GM12878 (cell line): ENCODE results near the gene DLG4. TPM values are rescaled to one million over a fixed set of nuclear protein-coding genes. Genes with fewer than 3 reads are reported as not detected.
A peak's percentile ranks its signal among the peaks of the same experiment; 100 is the strongest.

Experiments used
- ATAC-seq: fragments of 200-7000 bp; cut with Tn5 transposase; 3 replicates; pipeline ENCODE4 v1.9.1; 2020; ENCODE audit warnings: mild to moderate bottlenecking, moderate library complexity
- BruUV-seq: library from RNA; stranded (reverse); fragments of 400-500 nt; replicated peaks from 2 replicates; lab custom pipeline; 2021; lab: Mats Ljungman, UMichigan
- CTCF ChIA-PET: fragments of 300-600 bp; sonication (Branson Sonifier 250); formaldehyde crosslinking; extraction: SDS; loops from one replicate; lab custom pipeline; 2021; ENCODE audit warnings: inconsistent platforms; lab: Yijun Ruan, JAX
- POLR2A ChIA-PET: fragments of 350-600 bp; formaldehyde crosslinking; extraction: SDS; loops from one replicate; lab custom pipeline; 2021; ENCODE audit warnings: inconsistent platforms; lab: Charles Lee
- RAD21 ChIA-PET: fragments of 300-600 bp; sonication (Branson Sonifier 250); formaldehyde crosslinking; loops from one replicate; lab custom pipeline; 2023; ENCODE audit warnings: antibody characterized with exemption; ENCODE audit not compliant: unreplicated experiment; lab: Charles Lee
- SMC1A ChIA-PET: fragments of 300-600 bp; sonication (Branson Sonifier 250); formaldehyde crosslinking; loops from one replicate; lab custom pipeline; 2023; ENCODE audit not compliant: unreplicated experiment, uncharacterized antibody; lab: Charles Lee
- DNase-seq: peaks from one replicate; pipeline ENCODE4 v3.0.0-alpha.2; 2011; ENCODE audit warnings: low read depth, low spot score
- FAIRE-seq: peaks from 3 replicates; lab custom pipeline; 2011; peaks lifted over from hg19 to GRCh38; lab: Jason Lieb, UNC
- H2AFZ ChIP-seq: 2 replicates; pipeline ENCODE4 v1.6.0; 2011; ENCODE audit warnings: low read depth, low read length, control low read depth; ENCODE audit not compliant: control insufficient read depth
- H3K27ac ChIP-seq: 2 replicates; pipeline ENCODE4 v1.5.1; 2011; ENCODE audit warnings: control low read depth; ENCODE audit not compliant: control insufficient read depth, insufficient read depth
- H3K27me3 ChIP-seq, 2 experiments: replicated peaks in 1 of 2; 2 replicates each; pipeline versions ENCODE4 v1.6.0 to v1.6.1; 2011; ENCODE audit warnings: low read length in 1 of 2; ENCODE audit not compliant: control insufficient read depth in 2 of 2, insufficient read depth in 2 of 2
- H3K36me3 ChIP-seq, 2 experiments: 2 replicates each; pipeline ENCODE4 v1.5.1; 2011; ENCODE audit warnings: low read length in 1 of 2; ENCODE audit not compliant: control insufficient read depth in 2 of 2, insufficient read depth in 2 of 2
- H3K4me1 ChIP-seq: 2 replicates; pipeline ENCODE4 v1.6.1; 2011; ENCODE audit warnings: mild to moderate bottlenecking, low read length, moderate library complexity, mixed read lengths; ENCODE audit not compliant: control insufficient read depth, insufficient read depth
- H3K4me2 ChIP-seq: 2 replicates; pipeline ENCODE4 v1.6.0; 2011; ENCODE audit warnings: control low read depth; ENCODE audit not compliant: control insufficient read depth, insufficient read depth
- H3K4me3 ChIP-seq: fragments of 200-600 bp; sonication (generic); 2 replicates; pipeline ENCODE4 v1.5.1; 2016
- H3K79me2 ChIP-seq: 2 replicates; pipeline ENCODE4 v1.6.0; 2011; ENCODE audit warnings: low read length; ENCODE audit not compliant: control insufficient read depth, insufficient read depth
- H3K9ac ChIP-seq: 2 replicates; pipeline ENCODE4 v1.8.0; 2011; ENCODE audit warnings: low read length, control low read depth, mixed read lengths; ENCODE audit not compliant: control insufficient read depth, insufficient read depth
- H3K9me3 ChIP-seq: replicated peaks from 3 replicates; pipeline ENCODE4 v1.5.1; 2011; ENCODE audit warnings: mild to moderate bottlenecking, low read length; ENCODE audit not compliant: control insufficient read depth, insufficient read depth
- H4K20me1 ChIP-seq: 2 replicates; pipeline ENCODE4 v1.6.0; 2011; ENCODE audit not compliant: control insufficient read depth, insufficient read depth
- CBX3 ChIP-seq: fragments of 200-600 bp; sonication (generic); IDR thresholded peaks from 2 replicates; pipeline ENCODE4 v1.6.1; 2016; ENCODE audit warnings: low read depth, borderline replicate concordance
- HDAC2 ChIP-seq: fragments of 200-600 bp; sonication (generic); IDR thresholded peaks from 2 replicates; pipeline ENCODE4 v1.6.1; 2017
- HDGF ChIP-seq: fragments of 450-650 bp; IDR thresholded peaks from 2 replicates; pipeline ENCODE4 v1.6.1; 2016; ENCODE audit warnings: antibody characterized with exemption
- JUND ChIP-seq: IDR thresholded peaks from 2 replicates; pipeline ENCODE4 v1.6.1; 2012; ENCODE audit warnings: low read depth, mild to moderate bottlenecking, low read length, improper control_type of control experiment, moderate library complexity
- WGBS: methylation state at CpG from one replicate; pipeline ENCODE4 v1.1.6; 2016; ENCODE audit warnings: low lambda C conversion rate; ENCODE audit not compliant: insufficient replicate concordance, insufficient coverage; ENCODE audit errors: missing lambda C conversion rate; 5-methylcytosine and 5-hydroxymethylcytosine counted together
- in situ Hi-C: fragments of 300-500 bp; cut with MboI; formaldehyde crosslinking; loops from 9 replicates; pipeline ENCODE4 v1.14.3; 2018; ENCODE audit warnings: mixed read lengths
- intact Hi-C: fragments of 100-400 bp; cut with micrococcal nuclease; formaldehyde crosslinking; loops from one replicate; pipeline ENCODE4 v1.14.2; 2022; ENCODE audit not compliant: unreplicated experiment
- polyA plus RNA-seq, 11 experiments: library from polyadenylated mRNA; depleted of rRNA in 4 of 11; unstranded in 6 of 11; stranded (reverse) in 5 of 11; fragments of >200 nt; fragmentation: Nextera tagmentation in 4 of 11; fragmentation: Illumina TruSeq in 1 of 11; extraction: Ambion mirVana in 4 of 11; extraction: Trizol in 1 of 11; gene quantifications; 1 replicate in 1 of 11; 2 replicates in 10 of 11; pipeline versions ENCODE4 v1.2.1 to v1.2.3, GENCODE V29; 2011 to 2016; ENCODE audit warnings: inconsistent platforms in 2 of 11, missing spikeins in 2 of 11, low read depth in 1 of 11
- total RNA-seq, 4 experiments: library from RNA; depleted of rRNA in 3 of 4; stranded (reverse); fragments of >200 nt in 3 of 4; fragmentation: Illumina TruSeq in 1 of 4; extraction: Trizol in 1 of 4; gene quantifications; 2 replicates each; pipeline versions ENCODE4 v1.2.1 to v1.2.3, GENCODE V29; 2013 to 2021

Gene DLG4
- total and polyA plus RNA-seq, 10 of the 15 experiments (the other 5 are each of a cell fraction or from before 2014, with no cell fraction given): 0.07 to 4.1 (median 1.3) TPM

DNA sequence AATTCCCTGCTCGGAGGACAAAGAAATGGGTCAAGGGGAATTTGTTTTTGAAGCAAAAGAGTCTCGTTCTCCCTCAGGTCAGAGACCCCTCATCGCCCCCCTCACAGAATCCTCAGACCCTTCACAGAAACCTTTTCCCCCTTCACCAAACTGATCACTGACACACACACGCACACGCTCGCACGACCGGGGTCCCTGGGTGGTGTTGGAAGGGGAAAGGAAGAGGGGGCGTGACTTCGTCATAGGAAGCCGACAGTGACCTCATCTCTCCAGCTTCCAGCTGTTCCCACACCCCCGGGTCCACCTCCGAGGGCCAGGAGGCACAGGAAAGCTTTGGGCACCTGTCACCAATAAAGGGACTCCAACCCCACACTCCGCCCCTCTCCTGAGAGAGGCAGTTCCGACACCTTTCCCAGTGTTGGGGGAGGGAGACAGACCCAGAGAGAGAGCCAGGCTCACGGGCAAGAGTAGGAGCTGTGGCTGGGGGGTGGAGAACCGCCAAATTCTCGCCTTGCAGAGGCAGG lies 41.6 kb downstream of the DLG4 start:
- ChIA-PET RAD21 (interaction anchor here (1.4 to 2.7 kb wide), 4 partner anchors 46 to 263 kb away, joined by 4 to 14 read pairs (median 8); no protein-coding TSS in a partner anchor), POLR2A (interaction anchor here (0.6 kb wide), 1 partner anchor 567 kb away, joined by 5 read pairs; no protein-coding TSS in a partner anchor), SMC1A (interaction anchor here (0.8 to 2.6 kb wide), 4 partner anchors 33 to 132 kb away, joined by 3 to 14 read pairs (median 5); no protein-coding TSS in a partner anchor), CTCF (interaction anchor here (0.9 to 3.5 kb wide), 13 partner anchors 10 to 334 kb away, joined by 3 to 34 read pairs (median 6); no protein-coding TSS in a partner anchor)
- Histone ChIP-seq H3K9ac (no peak overlapping the region), H3K27me3 (peaks cover 2 to 6% of the 10 kb centered on the region in 2 experiments; a peak in 3 of 4 replicates), H3K27ac (no peak overlapping the region), H3K4me3 (no peak overlapping the region), H3K4me2 (no peak overlapping the region), H3K4me1 (peaks cover 6% of the 10 kb centered on the region), H3K36me3 (no peaks in the 10 kb centered on the region), H3K9me3 (no peaks in the 10 kb centered on the region; the same call in 2 of the 3 replicates), H3K79me2 (no peaks in the 10 kb centered on the region), H2AFZ (peak overlapping the region; percentile 47; the same call in 1 of the 2 replicates), H4K20me1 (no peaks in the 10 kb centered on the region)
- in situ Hi-C loops: no loop called here
- FAIRE-seq: no peak
- no peak for DNase-seq
- no peak for TF ChIP-seq HDGF
- no peak for TF ChIP-seq JUND
- TF ChIP-seq HDAC2: no peak
- no peak for TF ChIP-seq CBX3
- 16% methylated on average over 18 of the region's 18 CpGs for WGBS
- intact Hi-C loops: loop anchor here (2.0 to 10.0 kb wide), 2 partner anchors 131 to 263 kb away; no protein-coding TSS in a partner anchor
- no peak for ATAC-seq
- no TSS peak for BruUV-seq
